WI38 (cell line): ENCODE results near the gene UBAC2.

ENCODE experiments used
- H3K4me3 ChIP-seq: 2 replicates; pipeline ENCODE4 v1.5.1; 2011; ENCODE audit warnings: low read depth, mild to moderate bottlenecking, control low read depth, low read length
- CTCF ChIP-seq: IDR thresholded peaks from 2 replicates; pipeline ENCODE4 v1.5.1; 2012; ENCODE audit warnings: low read depth, mild to moderate bottlenecking, control low read depth, low read length

The UBAC2 gene

DNA sequence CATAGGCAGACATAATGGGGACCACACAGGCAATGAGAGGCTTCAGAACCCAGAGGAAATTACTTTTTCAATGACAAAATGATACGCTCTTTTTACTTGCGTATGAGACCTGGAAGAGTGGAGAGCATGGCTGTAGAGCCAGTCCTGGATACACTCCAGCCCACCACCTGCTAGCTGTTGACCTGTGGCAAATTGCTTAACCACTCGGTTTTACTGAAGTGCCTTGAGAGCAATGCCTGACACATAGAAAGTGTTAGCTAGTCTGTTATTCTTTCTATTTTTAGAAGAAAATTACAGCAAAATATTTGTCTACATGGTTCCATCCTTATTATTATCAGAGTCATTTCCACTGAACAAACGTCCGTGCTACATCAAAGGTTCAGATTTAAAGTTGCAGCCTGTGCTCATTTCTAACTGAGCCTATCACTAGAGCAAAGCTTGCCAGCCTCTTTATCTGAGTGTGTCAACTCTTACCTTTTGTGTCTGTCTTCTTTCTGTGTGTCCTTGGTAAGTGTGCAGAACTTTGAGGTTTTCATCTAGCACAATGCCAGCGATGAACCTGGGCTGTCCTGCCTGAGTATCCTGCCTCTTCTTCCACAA lies 116.1 kb downstream of the UBAC2 start:
- TF ChIP-seq CTCF: no peak

DNA sequence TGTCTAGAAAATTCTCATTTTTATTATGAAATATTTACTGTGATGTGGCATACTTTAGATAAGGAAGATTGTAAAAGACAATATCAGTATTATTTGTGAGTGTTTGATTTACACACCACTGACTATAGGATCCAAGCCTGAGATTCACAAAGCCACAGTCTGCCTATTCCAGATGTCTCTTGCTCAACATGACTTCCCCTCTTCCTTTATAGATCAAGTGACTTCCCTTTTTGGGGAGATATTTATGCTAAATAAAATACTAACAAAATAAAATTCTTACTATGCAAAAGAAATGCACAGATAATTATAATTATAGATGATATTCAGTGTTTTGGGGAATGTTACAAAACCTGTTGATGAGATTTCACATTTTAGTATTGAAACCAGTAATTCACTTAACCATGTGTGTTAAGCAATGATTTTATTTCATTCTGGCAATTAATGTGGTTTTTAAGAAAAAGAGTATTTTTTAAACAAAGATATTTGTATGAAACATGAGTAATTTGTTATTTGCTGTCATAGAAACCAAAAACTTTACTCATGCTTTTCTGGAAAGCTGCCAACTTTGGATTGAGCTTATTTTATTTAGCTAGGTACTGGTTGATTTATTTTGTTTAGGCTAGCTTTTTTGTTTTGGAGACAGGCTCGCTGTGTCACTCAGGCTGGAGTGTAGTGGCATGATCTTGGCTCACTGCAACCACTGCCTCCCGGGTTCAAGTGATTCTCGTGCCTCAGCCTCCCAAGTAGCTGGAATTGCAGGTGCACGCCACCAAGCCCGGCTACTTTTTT lies 120.2 kb downstream of the UBAC2 start:
- TF ChIP-seq CTCF: no peak
- no peak overlapping the region for H3K4me3 ChIP-seq

More for the DNA sequence above, 116.1 kb downstream of the UBAC2 start:
- H3K4me3 ChIP-seq: no peak overlapping the region

DNA sequence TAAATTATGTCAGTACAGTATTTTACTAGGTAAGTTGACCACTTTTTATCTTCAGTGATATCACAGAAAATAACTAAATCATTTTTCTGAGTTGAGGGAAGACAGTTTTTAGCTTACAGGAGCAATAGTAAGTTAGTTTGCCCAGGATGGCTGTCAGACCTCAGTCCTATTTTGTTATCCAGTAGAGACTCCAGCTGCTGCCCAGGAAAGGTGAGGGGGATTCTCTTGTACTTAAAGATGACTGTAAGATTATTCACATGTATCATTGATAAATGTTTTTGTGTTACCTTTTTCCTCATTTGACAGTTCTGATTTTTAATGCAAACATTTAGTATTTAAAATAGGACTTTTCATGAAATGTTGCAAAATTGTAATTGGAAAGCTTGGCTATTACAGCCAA lies 121.1 kb downstream of the UBAC2 start:
- no peak overlapping the region for H3K4me3 ChIP-seq
- no peak for TF ChIP-seq CTCF

GRCh38 chr13:99322297-99323103 lies 121.8 kb downstream of the UBAC2 start:
- H3K4me3 ChIP-seq: no peak overlapping the region
- no peak for TF ChIP-seq CTCF

DNA sequence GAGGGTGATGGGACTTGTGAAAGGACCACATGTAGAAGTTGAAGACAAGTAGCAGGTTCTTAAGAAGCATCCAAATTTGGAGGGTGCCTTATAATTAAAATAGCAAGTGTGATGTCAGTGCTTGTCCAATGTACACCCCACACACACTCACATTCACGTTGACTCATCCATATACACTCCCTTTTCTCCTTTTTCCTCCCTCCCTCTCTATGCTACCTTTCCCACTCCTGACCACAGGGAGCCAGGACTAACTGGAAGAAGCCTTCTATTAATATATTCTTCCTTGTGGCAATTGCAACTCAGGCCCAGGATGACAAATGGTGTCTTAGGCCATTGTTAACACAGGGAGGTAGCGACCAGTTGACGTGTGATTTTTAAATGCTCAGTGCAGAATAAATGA lies 122.8 kb downstream of the UBAC2 start:
- no peak overlapping the region for H3K4me3 ChIP-seq
- TF ChIP-seq CTCF: no peak

- H3K4me3 ChIP-seq: no peak overlapping the region
- TF ChIP-seq CTCF: no peak
Measured at GRCh38 chr13:99326012-99326411, 125.4 kb downstream of the UBAC2 start.

- no peak overlapping the region for H3K4me3 ChIP-seq
- no peak for TF ChIP-seq CTCF
Measured at GRCh38 chr13:99327126-99327525, 126.5 kb downstream of the UBAC2 start.
